ENCODE results near the gene PPP1R13L.

Gene PPP1R13L

GRCh38 chr19:45363861-45364459, 40.9 kb downstream of the PPP1R13L start:
- DNase-seq, result no peak

GRCh38 chr19:45362291-45362690, 42.6 kb downstream of the PPP1R13L start:
- DNase-seq, result no peak

DNA sequence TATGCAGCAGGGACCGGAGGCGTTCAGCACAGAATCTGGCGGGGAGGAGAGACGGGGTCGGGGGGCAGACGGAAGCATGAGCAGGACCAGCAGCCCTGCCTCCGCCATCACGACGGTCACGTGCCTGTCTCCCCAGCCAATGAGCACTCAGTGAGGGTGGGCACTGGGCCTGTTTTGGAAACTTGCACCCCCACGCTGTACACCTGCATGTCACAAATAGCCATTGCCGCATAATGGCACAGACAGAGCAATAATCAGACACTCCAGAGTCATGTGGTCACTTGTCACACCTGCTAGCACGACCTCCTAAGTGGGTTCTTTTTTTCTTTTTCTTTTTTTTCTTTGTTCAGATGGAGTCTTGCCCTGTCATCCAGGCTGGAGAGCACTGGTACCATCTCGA, 43.3 kb downstream of the PPP1R13L start:
- no peak for DNase-seq

- no peak for DNase-seq
Observed at GRCh38 chr19:45358213-45358792, 46.6 kb downstream of the PPP1R13L start.

GRCh38 chr19:45357445-45357783, 47.5 kb downstream of the PPP1R13L start:
- no peak for DNase-seq

GRCh38 chr19:45356760-45357444, 48.0 kb downstream of the PPP1R13L start:
- no peak for DNase-seq

DNA sequence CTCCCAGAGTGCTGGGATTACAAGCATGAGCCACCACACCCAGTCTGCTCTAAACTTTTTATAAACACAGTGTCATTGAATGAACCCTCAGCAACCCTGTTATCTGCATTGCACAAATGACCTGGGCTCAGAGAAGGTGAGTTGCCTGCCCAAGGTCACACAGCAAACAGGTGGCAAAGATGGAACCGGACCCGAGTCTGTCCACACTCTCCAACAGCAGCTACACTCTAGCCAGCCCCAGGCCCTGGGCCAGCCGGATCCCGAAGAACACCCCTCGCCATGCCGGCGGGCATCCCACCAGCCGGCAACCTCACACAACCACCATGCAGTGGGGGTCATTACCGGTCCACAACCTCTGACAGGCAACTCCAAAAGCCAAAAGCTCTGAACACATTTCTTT, 49.0 kb downstream of the PPP1R13L start:
- no peak for DNase-seq

- DNase-seq, result no peak
Observed at GRCh38 chr19:45355402-45355801, 49.5 kb downstream of the PPP1R13L start.

- DNase-seq, result no peak
Observed at GRCh38 chr19:45354241-45354842, 50.5 kb downstream of the PPP1R13L start.

- DNase-seq, result no peak
Observed at GRCh38 chr19:45352914-45353796, 51.7 kb downstream of the PPP1R13L start.

GRCh38 chr19:45352471-45352870, 52.4 kb downstream of the PPP1R13L start:
- DNase-seq, result no peak

DNA sequence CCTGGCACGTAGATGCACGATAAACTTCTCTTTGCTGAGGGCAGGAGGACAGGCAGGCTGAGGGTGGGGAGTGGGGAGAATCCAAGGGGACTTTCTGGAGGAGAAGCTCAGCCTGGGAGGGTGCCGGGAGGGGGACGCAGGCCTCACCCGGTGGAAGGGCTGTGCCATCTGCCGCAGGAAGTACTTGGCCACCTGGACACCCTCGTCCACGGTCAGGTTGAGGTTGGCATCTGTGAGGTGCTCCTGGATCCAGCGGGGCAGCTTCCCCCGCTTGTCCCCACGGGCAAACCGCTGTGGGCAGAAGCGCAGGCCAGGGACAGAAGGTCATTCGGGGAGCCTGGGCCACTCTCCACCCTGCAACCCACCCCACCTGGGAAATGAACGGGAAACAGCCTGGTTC, 52.8 kb downstream of the PPP1R13L start:
- DNase-seq, result no peak

GRCh38 chr19:45351401-45351952, 53.4 kb downstream of the PPP1R13L start:
- no peak for DNase-seq

DNA sequence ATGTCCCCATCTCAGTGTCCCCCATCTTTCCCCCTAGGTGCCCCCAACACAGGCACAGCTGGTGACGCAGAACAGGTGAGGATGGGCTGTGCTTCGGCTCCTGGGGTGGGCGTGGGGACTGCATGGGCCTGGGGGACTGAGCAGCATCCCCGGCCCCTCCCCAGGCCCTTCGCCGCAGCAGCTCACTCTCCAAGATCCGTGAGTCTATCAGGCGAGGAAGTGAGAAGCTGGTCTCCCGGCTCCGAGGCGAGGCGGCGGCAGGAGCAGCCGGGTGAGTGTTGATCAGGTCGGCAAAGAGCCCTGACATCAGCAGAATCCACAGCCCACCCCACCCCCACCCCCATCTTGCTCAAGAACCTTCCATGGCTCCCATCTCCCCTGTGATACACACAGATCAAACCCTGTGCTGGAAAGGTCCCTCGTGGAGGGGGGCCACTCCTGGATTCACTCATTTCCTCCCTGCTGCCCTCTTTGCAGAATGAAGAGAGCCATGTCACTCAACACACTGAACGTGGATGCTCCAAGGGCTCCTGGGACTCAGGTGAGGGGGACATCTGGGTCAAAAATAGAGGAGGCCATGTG, 54.3 kb downstream of the PPP1R13L start:
- DNase-seq, result no peak

GRCh38 chr19:45349430-45349941, 55.4 kb downstream of the PPP1R13L start:
- DNase-seq, result no peak

- no peak for DNase-seq
Observed at GRCh38 chr19:45349126-45349415, 55.8 kb downstream of the PPP1R13L start.

GRCh38 chr19:45348367-45349125, 56.3 kb downstream of the PPP1R13L start:
- no peak for DNase-seq

DNA sequence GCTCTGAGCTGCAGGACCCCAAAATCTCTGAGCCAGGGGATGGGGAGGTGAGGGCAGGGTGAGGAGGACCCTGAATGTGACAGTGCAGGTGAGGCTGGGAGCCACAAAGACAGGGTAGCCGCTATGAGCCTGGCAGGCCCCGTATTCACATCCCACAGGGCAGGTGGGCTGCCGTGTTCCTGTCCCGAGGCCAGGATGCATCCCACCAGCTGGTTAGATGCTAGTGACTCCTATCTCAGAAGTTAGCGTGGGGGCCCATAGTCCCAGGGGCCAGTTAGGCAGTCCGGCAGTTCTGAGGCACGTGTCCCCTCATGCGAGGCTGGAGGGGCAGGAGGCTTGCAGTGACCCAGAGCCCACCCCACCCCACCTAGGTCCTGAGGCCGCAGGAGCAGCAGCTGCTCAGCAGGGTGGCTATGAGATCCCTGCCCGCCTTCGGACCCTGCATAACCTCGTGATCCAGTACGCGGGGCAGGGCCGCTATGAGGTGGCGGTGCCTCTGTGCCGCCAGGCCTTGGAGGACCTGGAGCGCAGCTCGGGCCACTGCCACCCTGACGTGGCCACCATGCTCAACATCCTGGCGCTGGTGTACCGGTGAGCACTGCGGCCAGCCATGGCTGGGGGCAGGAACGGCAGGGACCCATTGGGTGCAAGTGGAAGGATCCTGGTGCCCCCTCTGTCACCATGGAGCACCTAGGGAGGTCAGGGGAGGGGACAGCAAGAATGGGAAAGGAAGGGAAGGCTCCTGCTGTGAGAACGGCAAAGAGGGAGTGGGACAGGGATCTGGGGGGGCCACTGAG, 57.1 kb downstream of the PPP1R13L start:
- DNase-seq, result no peak

GRCh38 chr19:45346449-45346848, 58.4 kb downstream of the PPP1R13L start:
- DNase-seq, result no peak

DNA sequence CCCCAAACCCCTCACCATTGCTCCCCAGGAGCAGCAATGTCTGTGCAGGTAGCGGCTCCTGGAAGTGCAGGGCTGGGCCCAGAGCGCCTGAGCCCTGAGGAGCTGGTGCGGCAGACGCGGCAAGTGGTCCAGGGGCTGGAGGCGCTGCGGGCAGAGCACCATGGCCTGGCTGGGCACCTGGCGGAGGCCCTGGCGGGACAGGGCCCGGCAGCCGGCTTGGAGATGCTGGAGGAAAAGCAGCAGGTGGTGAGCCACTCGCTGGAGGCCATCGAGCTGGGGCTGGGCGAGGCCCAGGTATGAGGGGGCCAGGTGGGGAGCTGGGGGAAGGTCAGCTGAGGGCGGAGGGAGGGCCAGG, 59.4 kb downstream of the PPP1R13L start:
- no peak for DNase-seq
